Lower lobe of right lung (tissue), 2 donors: Measurements from ENCODE around the gene NFYC. TPM values are rescaled to one million over a fixed set of nuclear protein-coding genes. Genes with fewer than 3 reads are reported as not detected.

Experiments
- ATAC-seq, 2 donors: fragments of 200-7000 bp; cut with Tn5 transposase; one replicate each; pipeline ENCODE4 v1.9.1; 2020 to 2022; ENCODE audit warnings: mild to moderate bottlenecking in 2 of 2, moderate library complexity in 2 of 2
- DNase-seq: peaks from one replicate; pipeline ENCODE4 v3.0.0-alpha.2; 2020
- H3K27ac ChIP-seq: fragments of 200-600 bp; one replicate; pipeline ENCODE4 v1.8.0; 2022
- H3K27me3 ChIP-seq: fragments of 200-600 bp; one replicate; pipeline ENCODE4 v1.8.0; 2022; ENCODE audit warnings: low read depth
- H3K36me3 ChIP-seq: fragments of 200-600 bp; one replicate; pipeline ENCODE4 v1.8.0; 2022; ENCODE audit warnings: mild to moderate bottlenecking
- H3K4me1 ChIP-seq: fragments of 200-600 bp; one replicate; pipeline ENCODE4 v1.8.0; 2022
- H3K4me3 ChIP-seq: fragments of 200-600 bp; one replicate; pipeline ENCODE4 v1.8.0; 2022; ENCODE audit warnings: mild to moderate bottlenecking
- H3K9me3 ChIP-seq: fragments of 200-600 bp; one replicate; pipeline ENCODE4 v1.8.0; 2022
- CTCF ChIP-seq: fragments of 200-600 bp; IDR thresholded peaks from one replicate; pipeline ENCODE4 v1.8.0; 2022; ENCODE audit warnings: antibody characterized with exemption, mild to moderate bottlenecking
- intact Hi-C: fragments of 100-400 bp; cut with DNase I; formaldehyde crosslinking; loops from one replicate; pipeline ENCODE4 v1.11.0; 2022
- total RNA-seq: library from RNA; stranded (reverse); fragmentation: NEBNext Ultra II Directional; extraction: Animal tissue kit (Norgen Biotek cat#: 25700); gene quantifications from one replicate; pipeline ENCODE4 v1.2.1, GENCODE V29; 2021
- donor health status: DM: no; HTN: yes; CAD: no; lungs with severe emphysema.

Gene NFYC
- total RNA-seq, 1 donor from 2014 or later: 54.2 TPM

DNA sequence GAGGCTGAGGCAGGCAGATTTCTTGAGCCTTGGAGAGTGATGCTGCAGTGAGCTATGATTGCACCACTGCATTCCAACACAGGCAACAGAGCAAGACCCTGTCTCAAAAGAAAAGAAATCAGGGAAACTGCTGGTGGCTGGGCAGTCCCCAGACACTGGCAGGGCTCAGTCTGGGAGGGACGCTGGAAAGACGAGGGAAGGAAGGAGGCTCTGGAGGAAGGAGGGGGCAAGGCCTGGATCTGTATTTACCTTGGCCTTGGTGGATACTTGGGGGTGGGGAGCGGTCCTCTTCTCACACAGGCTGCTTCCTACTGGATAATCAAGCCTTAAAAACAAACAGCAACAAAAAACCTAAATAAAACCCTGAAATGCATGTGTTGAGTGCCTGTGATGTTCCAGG, 116.5 kb downstream of the NFYC start:
- intact Hi-C loops: no loop called here
- Histone ChIP-seq H3K9me3 (no peaks in the 10 kb centered on the region), H3K4me1 (no peaks in the 10 kb centered on the region), H3K4me3 (no peak overlapping the region), H3K27ac (no peak overlapping the region), H3K27me3 (no peaks in the 10 kb centered on the region), H3K36me3 (no peaks in the 10 kb centered on the region)
- DNase-seq (no peak), ATAC-seq (no peak)
- no peak for TF ChIP-seq CTCF

- H3K4me3 ChIP-seq: no peak overlapping the region
- H3K4me1 ChIP-seq: no peaks in the 10 kb centered on the region
- no peak for TF ChIP-seq CTCF
- no peak overlapping the region for H3K27ac ChIP-seq
- no peaks in the 10 kb centered on the region for H3K9me3 ChIP-seq
- ATAC-seq (no peak), DNase-seq (no peak)
- H3K36me3 ChIP-seq: no peaks in the 10 kb centered on the region
- intact Hi-C loops: no loop called here
- H3K27me3 ChIP-seq: no peaks in the 10 kb centered on the region
Observed at GRCh38 chr1:40808444-40808843, 116.9 kb downstream of the NFYC start.

DNA sequence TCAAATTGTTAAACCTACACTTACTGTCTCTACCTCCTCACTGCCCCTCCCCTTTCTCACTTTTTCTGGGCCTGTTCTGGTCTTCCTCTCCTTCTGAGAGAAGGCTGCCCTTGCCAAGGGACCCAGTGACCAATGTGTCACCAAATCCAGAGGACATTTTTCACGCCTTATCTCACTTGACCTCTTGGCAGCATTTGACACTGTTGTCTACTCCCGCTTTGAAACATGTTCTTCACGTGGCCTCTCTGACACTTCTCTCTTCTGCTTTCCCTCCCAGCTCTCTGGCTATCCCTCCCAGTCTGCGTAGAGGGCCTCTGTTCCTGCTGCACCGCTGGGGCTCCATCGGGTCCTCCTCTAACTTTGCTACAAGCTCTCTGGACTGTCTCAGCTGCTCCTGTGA, 117.4 kb downstream of the NFYC start:
- no peak for TF ChIP-seq CTCF
- Histone ChIP-seq H3K4me1 (no peaks in the 10 kb centered on the region), H3K9me3 (no peaks in the 10 kb centered on the region), H3K27me3 (no peaks in the 10 kb centered on the region), H3K27ac (no peak overlapping the region), H3K36me3 (no peaks in the 10 kb centered on the region), H3K4me3 (no peak overlapping the region)
- intact Hi-C loops: no loop called here
- no peak for DNase-seq
- ATAC-seq: peak in 1 of 2 donors; percentile 14

- Histone ChIP-seq H3K4me1 (no peaks in the 10 kb centered on the region), H3K27ac (no peak overlapping the region), H3K36me3 (no peaks in the 10 kb centered on the region), H3K9me3 (no peaks in the 10 kb centered on the region), H3K27me3 (no peaks in the 10 kb centered on the region), H3K4me3 (no peak overlapping the region)
- ATAC-seq (no peak), DNase-seq (no peak)
- intact Hi-C loops: no loop called here
- TF ChIP-seq CTCF: no peak
Observed at GRCh38 chr1:40810927-40811326, 119.4 kb downstream of the NFYC start.

DNA sequence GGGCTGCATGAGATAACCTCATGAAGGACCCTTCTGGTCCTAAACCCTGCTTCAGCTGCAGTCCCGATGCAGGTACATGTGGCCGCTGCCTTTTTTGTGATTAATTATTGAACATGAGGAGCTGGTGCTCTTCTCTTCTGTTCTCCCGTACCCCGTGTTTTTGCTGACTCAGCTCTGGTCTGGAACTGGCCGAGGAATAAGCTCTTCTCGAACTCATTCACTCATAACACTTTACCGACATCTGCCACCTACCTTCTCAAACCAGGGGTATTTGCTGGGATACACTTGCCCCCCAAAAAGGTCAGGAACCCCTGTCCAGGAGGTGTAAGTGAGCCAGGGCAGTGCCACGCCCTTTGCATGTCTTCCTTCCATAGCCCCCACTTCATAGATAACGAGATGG, 123.9 kb downstream of the NFYC start:
- no peak for TF ChIP-seq CTCF
- peaks cover 9% of the 10 kb centered on the region for H3K4me1 ChIP-seq
- H3K36me3 ChIP-seq: no peaks in the 10 kb centered on the region
- H3K27me3 ChIP-seq: no peaks in the 10 kb centered on the region
- no peaks in the 10 kb centered on the region for H3K9me3 ChIP-seq
- no peak for ATAC-seq
- H3K27ac ChIP-seq: no peak overlapping the region
- intact Hi-C loops: no loop called here
- DNase-seq: no peak
- H3K4me3 ChIP-seq: no peak overlapping the region

- peaks cover 9% of the 10 kb centered on the region for H3K4me1 ChIP-seq
- no peak overlapping the region for H3K27ac ChIP-seq
- no peaks in the 10 kb centered on the region for H3K36me3 ChIP-seq
- peak overlapping the region; percentile 56 for H3K4me3 ChIP-seq
- no peak for TF ChIP-seq CTCF
- intact Hi-C loops: no loop called here
- H3K9me3 ChIP-seq: no peaks in the 10 kb centered on the region
- DNase-seq (no peak), ATAC-seq (no peak)
- H3K27me3 ChIP-seq: no peaks in the 10 kb centered on the region
Observed at GRCh38 chr1:40817791-40818263, 126.3 kb downstream of the NFYC start.
